Neural cell (in vitro differentiated cells): ENCODE results near the gene ACOT12. TPM values are rescaled to one million over a fixed set of nuclear protein-coding genes. Genes with fewer than 3 reads are reported as not detected.

Source experiments
- polyA plus RNA-seq: library from polyadenylated mRNA; depleted of rRNA; stranded (reverse); fragments of >200 nt; gene quantifications from 2 replicates; pipeline ENCODE4 v1.2.3, GENCODE V29; 2014

Gene ACOT12
- polyA plus RNA-seq, 1 donor from 2014 or later: 1.2 TPM

Other genes with a start within 250 kb of the ACOT12 start
- gene CKMT2, start 160.8 kb downstream of the ACOT12 start, polyA plus RNA-seq: not detected in 2 replicates
- gene ZCCHC9, start 92.5 kb downstream of the ACOT12 start, polyA plus RNA-seq: 22.2 and 31.8 TPM in 2 replicates